WTC11 (cell line): ENCODE measurements around the gene FXYD3.

ENCODE experiments used
- CREB1 ChIP-seq: sonication (generic); formaldehyde crosslinking; IDR thresholded peaks from 2 replicates; pipeline ENCODE4 v1.8.0; 2023; ENCODE audit warnings: mild to moderate bottlenecking, missing genetic modification reagents
- FOXP1 ChIP-seq: sonication (generic); formaldehyde crosslinking; IDR thresholded peaks from 2 replicates; pipeline ENCODE4 v1.8.0; 2022; ENCODE audit warnings: missing genetic modification reagents, mild to moderate bottlenecking, moderate library complexity, borderline replicate concordance
- HMGA2 ChIP-seq: fragments of 250-450 bp; sonication (Bioruptor Pico); IDR thresholded peaks from 2 replicates; pipeline ENCODE4 v1.4.0; 2021; ENCODE audit warnings: mild to moderate bottlenecking, moderate library complexity
- NFYB ChIP-seq: sonication (generic); formaldehyde crosslinking; conservative IDR thresholded peaks from 2 replicates; pipeline ENCODE4 v1.8.0; 2022; ENCODE audit warnings: low read depth, missing genetic modification reagents
- TF ChIP-seq, protein P1 (sequence below): fragments of 200-600 bp; IDR thresholded peaks from 2 replicates; pipeline ENCODE4 v1.8.0; 2022; ENCODE audit warnings: antibody characterized with exemption

DNA sequence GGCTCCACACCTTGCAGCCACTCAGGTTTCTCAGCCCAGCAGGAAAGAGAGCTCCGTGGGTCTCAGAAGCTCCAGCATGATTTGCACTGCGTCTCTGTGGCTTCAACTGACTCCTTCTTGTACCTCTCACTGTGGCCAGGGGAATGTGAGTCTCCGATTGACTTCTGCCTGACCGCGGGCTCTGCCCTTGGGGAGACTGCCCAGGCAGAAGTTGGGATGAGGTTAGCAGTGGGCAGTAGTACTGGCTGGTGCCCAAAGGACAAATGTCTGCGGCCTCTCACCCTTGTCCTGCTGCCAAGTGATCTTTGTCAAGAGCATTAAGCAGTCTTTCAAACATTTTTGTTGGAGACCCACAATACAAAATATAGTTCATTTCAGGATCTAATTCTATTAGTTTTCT, 34.4 kb upstream of the FXYD3 start:
- no peak for TF ChIP-seq HMGA2
- TF ChIP-seq CREB1 (CRISPR knock-in tag) = no peak
- TF ChIP-seq, protein P1, sequence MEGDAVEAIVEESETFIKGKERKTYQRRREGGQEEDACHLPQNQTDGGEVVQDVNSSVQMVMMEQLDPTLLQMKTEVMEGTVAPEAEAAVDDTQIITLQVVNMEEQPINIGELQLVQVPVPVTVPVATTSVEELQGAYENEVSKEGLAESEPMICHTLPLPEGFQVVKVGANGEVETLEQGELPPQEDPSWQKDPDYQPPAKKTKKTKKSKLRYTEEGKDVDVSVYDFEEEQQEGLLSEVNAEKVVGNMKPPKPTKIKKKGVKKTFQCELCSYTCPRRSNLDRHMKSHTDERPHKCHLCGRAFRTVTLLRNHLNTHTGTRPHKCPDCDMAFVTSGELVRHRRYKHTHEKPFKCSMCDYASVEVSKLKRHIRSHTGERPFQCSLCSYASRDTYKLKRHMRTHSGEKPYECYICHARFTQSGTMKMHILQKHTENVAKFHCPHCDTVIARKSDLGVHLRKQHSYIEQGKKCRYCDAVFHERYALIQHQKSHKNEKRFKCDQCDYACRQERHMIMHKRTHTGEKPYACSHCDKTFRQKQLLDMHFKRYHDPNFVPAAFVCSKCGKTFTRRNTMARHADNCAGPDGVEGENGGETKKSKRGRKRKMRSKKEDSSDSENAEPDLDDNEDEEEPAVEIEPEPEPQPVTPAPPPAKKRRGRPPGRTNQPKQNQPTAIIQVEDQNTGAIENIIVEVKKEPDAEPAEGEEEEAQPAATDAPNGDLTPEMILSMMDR = no peak
- no peak for TF ChIP-seq FOXP1 (CRISPR knock-in tag)
- no peak for TF ChIP-seq NFYB (CRISPR knock-in tag)
